ENCODE data around the gene TRAF5.
A peak's percentile ranks its signal among the peaks of the same experiment; 100 is the strongest.
"Not testable (repeated sequence)": the region's sequence is repeated elsewhere in the genome, so short reads cannot be mapped to it uniquely, and the experiment has no call there.

Gene TRAF5

GRCh38 chr1:211379446-211379845 lies 52.8 kb downstream of the TRAF5 start:
- DNase-seq = no peak

GRCh38 chr1:211381481-211382181 lies 55.0 kb downstream of the TRAF5 start:
- no peak for DNase-seq

GRCh38 chr1:211382182-211382713 lies 55.6 kb downstream of the TRAF5 start:
- DNase-seq = no peak

GRCh38 chr1:211382714-211383480 lies 56.3 kb downstream of the TRAF5 start:
- peak; percentile 84 for DNase-seq

- DNase-seq = no peak
These were observed 57.9 kb downstream of the TRAF5 start for GRCh38 chr1:211384524-211384923.

- no peak for DNase-seq
These were observed 60.3 kb downstream of the TRAF5 start for GRCh38 chr1:211386921-211387320.

GRCh38 chr1:211390829-211391228 lies 64.2 kb downstream of the TRAF5 start:
- DNase-seq = not testable (repeated sequence)

- DNase-seq = no peak
These were observed 66.6 kb downstream of the TRAF5 start for GRCh38 chr1:211393203-211393602.

GRCh38 chr1:211398266-211398930 lies 71.8 kb downstream of the TRAF5 start:
- not testable (repeated sequence) for DNase-seq

GRCh38 chr1:211399851-211400393 lies 73.3 kb downstream of the TRAF5 start:
- DNase-seq = not testable (repeated sequence)

GRCh38 chr1:211401751-211402150 lies 75.1 kb downstream of the TRAF5 start:
- not testable (repeated sequence) for DNase-seq

GRCh38 chr1:211406086-211406485 lies 79.5 kb downstream of the TRAF5 start:
- DNase-seq = not testable (repeated sequence)

- not testable (repeated sequence) for DNase-seq
These were observed 81.1 kb downstream of the TRAF5 start for GRCh38 chr1:211407749-211408148.

GRCh38 chr1:211411639-211412038 lies 85.0 kb downstream of the TRAF5 start:
- DNase-seq = no peak

- no peak for DNase-seq
These were observed 89.1 kb downstream of the TRAF5 start for GRCh38 chr1:211415700-211416099.

GRCh38 chr1:211416246-211416627 lies 89.6 kb downstream of the TRAF5 start:
- peak; percentile 18 for DNase-seq

- DNase-seq = peak; percentile 11
These were observed 90.1 kb downstream of the TRAF5 start for GRCh38 chr1:211416628-211417323.

- no peak for DNase-seq
These were observed 93.8 kb downstream of the TRAF5 start for GRCh38 chr1:211420389-211420788.

- no peak for DNase-seq
These were observed 94.3 kb downstream of the TRAF5 start for GRCh38 chr1:211420845-211421454.

GRCh38 chr1:211424018-211424417 lies 97.4 kb downstream of the TRAF5 start:
- no peak for DNase-seq
